Measurements from ENCODE around the gene FAM47C.
"Not testable (repeated sequence)": the region's sequence is repeated elsewhere in the genome, so short reads cannot be mapped to it uniquely, and the experiment has no call there.

The FAM47C gene

GRCh38 chrX:36986231-36986630 is 21.9 kb upstream of the FAM47C start:
- H3K9ac ChIP-seq (ENCODE audit: low read length) = no peak overlapping the region
- H3K79me2 ChIP-seq (ENCODE audit: low read length) = no peaks in the 10 kb centered on the region
- no peaks in the 10 kb centered on the region for H3K27me3 ChIP-seq (ENCODE audit: low read depth, low read length)
- no peak overlapping the region for H2AFZ ChIP-seq (ENCODE audit: low read depth, low read length)
- H3K27ac ChIP-seq (ENCODE audit: low read length) = no peak overlapping the region
- H3K36me3 ChIP-seq (replicated peaks; ENCODE audit: low read depth, low read length) = no peaks in the 10 kb centered on the region
- no peak overlapping the region for H3K4me3 ChIP-seq (ENCODE audit: low read length)
- TF ChIP-seq, protein P1, sequence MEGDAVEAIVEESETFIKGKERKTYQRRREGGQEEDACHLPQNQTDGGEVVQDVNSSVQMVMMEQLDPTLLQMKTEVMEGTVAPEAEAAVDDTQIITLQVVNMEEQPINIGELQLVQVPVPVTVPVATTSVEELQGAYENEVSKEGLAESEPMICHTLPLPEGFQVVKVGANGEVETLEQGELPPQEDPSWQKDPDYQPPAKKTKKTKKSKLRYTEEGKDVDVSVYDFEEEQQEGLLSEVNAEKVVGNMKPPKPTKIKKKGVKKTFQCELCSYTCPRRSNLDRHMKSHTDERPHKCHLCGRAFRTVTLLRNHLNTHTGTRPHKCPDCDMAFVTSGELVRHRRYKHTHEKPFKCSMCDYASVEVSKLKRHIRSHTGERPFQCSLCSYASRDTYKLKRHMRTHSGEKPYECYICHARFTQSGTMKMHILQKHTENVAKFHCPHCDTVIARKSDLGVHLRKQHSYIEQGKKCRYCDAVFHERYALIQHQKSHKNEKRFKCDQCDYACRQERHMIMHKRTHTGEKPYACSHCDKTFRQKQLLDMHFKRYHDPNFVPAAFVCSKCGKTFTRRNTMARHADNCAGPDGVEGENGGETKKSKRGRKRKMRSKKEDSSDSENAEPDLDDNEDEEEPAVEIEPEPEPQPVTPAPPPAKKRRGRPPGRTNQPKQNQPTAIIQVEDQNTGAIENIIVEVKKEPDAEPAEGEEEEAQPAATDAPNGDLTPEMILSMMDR (IDR thresholded peaks at IDR 0.05; ENCODE audit: low read depth, low read length) = no peak
- no peak for TF ChIP-seq EZH2phosphoT487 (IDR thresholded peaks at IDR 0.05; ENCODE audit: low read depth)
- H3K4me2 ChIP-seq (ENCODE audit: low read length) = no peak overlapping the region
- no peaks in the 10 kb centered on the region for H3K9me3 ChIP-seq (ENCODE audit: insufficient read depth, low read length)
- H3K4me1 ChIP-seq (ENCODE audit: low read length) = no peaks in the 10 kb centered on the region
- H4K20me1 ChIP-seq (ENCODE audit: insufficient read depth, low read length) = no peaks in the 10 kb centered on the region

GRCh38 chrX:36987212-36987611 is 21.0 kb upstream of the FAM47C start:
- not testable (repeated sequence) for H4K20me1 ChIP-seq (ENCODE audit: insufficient read depth, low read length); H3K4me3 ChIP-seq (ENCODE audit: low read length); H3K9me3 ChIP-seq (ENCODE audit: insufficient read depth, low read length); H3K27me3 ChIP-seq (ENCODE audit: low read depth, low read length); H3K4me2 ChIP-seq (ENCODE audit: low read length); H3K4me1 ChIP-seq (ENCODE audit: low read length); H2AFZ ChIP-seq (ENCODE audit: low read depth, low read length); H3K36me3 ChIP-seq (replicated peaks; ENCODE audit: low read depth, low read length); H3K27ac ChIP-seq (ENCODE audit: low read length); H3K79me2 ChIP-seq (ENCODE audit: low read length); H3K9ac ChIP-seq (ENCODE audit: low read length)

GRCh38 chrX:37000140-37000539 is 8.0 kb upstream of the FAM47C start:
- Histone ChIP-seq H3K4me3 (ENCODE audit: low read length) (no peak overlapping the region), H3K27ac (ENCODE audit: low read length) (no peak overlapping the region), H3K27me3 (ENCODE audit: low read depth, low read length) (no peaks in the 10 kb centered on the region), H3K36me3 (replicated peaks; ENCODE audit: low read depth, low read length) (no peaks in the 10 kb centered on the region), H3K4me1 (ENCODE audit: low read length) (no peaks in the 10 kb centered on the region), H3K9me3 (ENCODE audit: insufficient read depth, low read length) (no peaks in the 10 kb centered on the region), H3K9ac (ENCODE audit: low read length) (no peak overlapping the region), H2AFZ (ENCODE audit: low read depth, low read length) (no peak overlapping the region), H4K20me1 (ENCODE audit: insufficient read depth, low read length) (no peaks in the 10 kb centered on the region), H3K4me2 (ENCODE audit: low read length) (no peak overlapping the region), H3K79me2 (ENCODE audit: low read length) (no peaks in the 10 kb centered on the region)
- TF ChIP-seq, protein P1 (IDR thresholded peaks at IDR 0.05; ENCODE audit: low read depth, low read length) = no peak
- TF ChIP-seq EZH2phosphoT487 (IDR thresholded peaks at IDR 0.05; ENCODE audit: low read depth) = no peak

- no peaks in the 10 kb centered on the region for H4K20me1 ChIP-seq (ENCODE audit: insufficient read depth, low read length)
- no peak overlapping the region for H3K4me2 ChIP-seq (ENCODE audit: low read length)
- H3K4me1 ChIP-seq (ENCODE audit: low read length) = no peaks in the 10 kb centered on the region
- no peaks in the 10 kb centered on the region for H3K27me3 ChIP-seq (ENCODE audit: low read depth, low read length)
- H3K9me3 ChIP-seq (ENCODE audit: insufficient read depth, low read length) = no peaks in the 10 kb centered on the region
- TF ChIP-seq, protein P1 (IDR thresholded peaks at IDR 0.05; ENCODE audit: low read depth, low read length) = no peak
- TF ChIP-seq EZH2phosphoT487 (IDR thresholded peaks at IDR 0.05; ENCODE audit: low read depth) = no peak
- H3K9ac ChIP-seq (ENCODE audit: low read length) = no peak overlapping the region
- H3K36me3 ChIP-seq (replicated peaks; ENCODE audit: low read depth, low read length) = no peaks in the 10 kb centered on the region
- no peak overlapping the region for H3K4me3 ChIP-seq (ENCODE audit: low read length)
- no peak overlapping the region for H2AFZ ChIP-seq (ENCODE audit: low read depth, low read length)
- no peak overlapping the region for H3K27ac ChIP-seq (ENCODE audit: low read length)
- no peaks in the 10 kb centered on the region for H3K79me2 ChIP-seq (ENCODE audit: low read length)
Observed at GRCh38 chrX:37010496-37010895, 2.3 kb downstream of the FAM47C start.

DNA sequence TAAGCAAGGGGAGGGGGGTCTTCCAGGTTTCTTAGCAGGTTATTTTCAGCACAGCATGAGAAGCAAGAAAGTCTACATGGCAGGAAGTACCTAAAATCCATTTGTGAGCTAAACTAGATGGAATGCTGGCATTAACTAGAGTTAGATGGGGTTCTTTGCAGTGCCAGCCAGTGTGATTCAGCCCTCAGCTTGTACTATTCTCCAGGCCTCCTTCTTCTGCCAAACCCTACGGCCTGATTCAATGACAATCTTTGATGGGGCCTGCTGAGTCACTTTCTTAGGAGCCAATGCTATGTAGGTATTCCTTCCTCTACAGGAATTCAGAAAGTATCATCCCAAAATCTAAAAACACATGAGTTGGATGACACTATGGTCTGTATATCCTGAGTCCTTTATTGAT is 26.1 kb downstream of the FAM47C start:
- not testable (repeated sequence) for H3K9ac ChIP-seq (ENCODE audit: low read length); H3K27ac ChIP-seq (ENCODE audit: low read length); H3K79me2 ChIP-seq (ENCODE audit: low read length); H4K20me1 ChIP-seq (ENCODE audit: insufficient read depth, low read length); H3K27me3 ChIP-seq (ENCODE audit: low read depth, low read length); H3K36me3 ChIP-seq (replicated peaks; ENCODE audit: low read depth, low read length); H3K4me3 ChIP-seq (ENCODE audit: low read length); H3K9me3 ChIP-seq (ENCODE audit: insufficient read depth, low read length); H2AFZ ChIP-seq (ENCODE audit: low read depth, low read length); H3K4me2 ChIP-seq (ENCODE audit: low read length); H3K4me1 ChIP-seq (ENCODE audit: low read length)

DNA sequence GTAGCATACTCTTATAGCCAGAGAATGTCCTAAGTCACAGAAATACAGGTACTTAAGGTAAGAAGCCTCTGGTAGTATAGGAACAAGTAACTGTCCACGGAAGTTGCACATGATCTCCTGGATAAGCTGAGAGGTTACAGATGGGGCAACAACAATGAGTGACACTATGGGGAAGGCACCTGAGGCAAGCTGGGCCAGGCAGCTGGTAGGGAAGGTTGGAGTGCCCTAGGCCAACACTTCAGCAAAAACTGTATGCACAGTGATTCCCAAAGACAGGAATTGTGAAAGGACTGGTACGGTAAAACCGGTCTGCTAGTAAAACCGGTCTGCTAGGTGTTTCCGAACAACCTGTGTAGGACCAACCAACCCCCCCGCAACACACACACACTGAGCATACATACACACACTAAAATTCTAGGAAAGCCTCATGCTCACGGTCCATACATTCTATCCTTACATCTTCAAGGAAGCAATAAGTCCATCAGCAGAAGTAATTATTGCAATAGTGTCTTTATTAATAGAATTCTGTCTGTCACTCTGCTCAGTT is 28.6 kb downstream of the FAM47C start:
- H3K9ac ChIP-seq (ENCODE audit: low read length); H3K4me1 ChIP-seq (ENCODE audit: low read length): not testable (repeated sequence)

DNA sequence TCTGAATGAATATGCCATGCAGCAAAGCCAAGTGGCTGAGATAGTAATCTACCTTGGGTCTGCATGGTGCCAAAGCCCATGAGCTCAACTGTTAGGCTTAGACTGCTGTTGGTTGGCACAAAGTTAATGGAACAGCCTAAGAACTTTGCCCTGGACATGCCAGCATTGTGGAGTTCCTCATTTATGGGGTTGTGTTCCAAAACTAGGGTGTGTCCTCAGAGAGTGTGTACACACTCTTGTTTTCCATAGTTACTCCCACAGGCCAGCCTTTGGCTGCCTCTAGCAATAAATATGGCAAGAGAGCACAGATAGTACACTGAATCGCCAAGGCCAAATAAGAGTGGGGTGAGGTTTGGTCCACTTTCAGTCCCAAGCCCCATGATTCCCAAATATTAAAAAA is 30.6 kb downstream of the FAM47C start:
- H3K4me3 ChIP-seq (ENCODE audit: low read length); H2AFZ ChIP-seq (ENCODE audit: low read depth, low read length); H3K9ac ChIP-seq (ENCODE audit: low read length); H3K27me3 ChIP-seq (ENCODE audit: low read depth, low read length); H3K4me2 ChIP-seq (ENCODE audit: low read length); H4K20me1 ChIP-seq (ENCODE audit: insufficient read depth, low read length); H3K9me3 ChIP-seq (ENCODE audit: insufficient read depth, low read length); H3K27ac ChIP-seq (ENCODE audit: low read length); H3K79me2 ChIP-seq (ENCODE audit: low read length); H3K36me3 ChIP-seq (replicated peaks; ENCODE audit: low read depth, low read length); H3K4me1 ChIP-seq (ENCODE audit: low read length): not testable (repeated sequence)

More for the DNA sequence above, 28.6 kb downstream of the FAM47C start:
- H3K4me2 ChIP-seq (ENCODE audit: low read length); H3K9me3 ChIP-seq (ENCODE audit: insufficient read depth, low read length); H3K27me3 ChIP-seq (ENCODE audit: low read depth, low read length); H3K4me3 ChIP-seq (ENCODE audit: low read length); H3K27ac ChIP-seq (ENCODE audit: low read length); H4K20me1 ChIP-seq (ENCODE audit: insufficient read depth, low read length); H3K36me3 ChIP-seq (replicated peaks; ENCODE audit: low read depth, low read length); H2AFZ ChIP-seq (ENCODE audit: low read depth, low read length); H3K79me2 ChIP-seq (ENCODE audit: low read length): not testable (repeated sequence)

Data from OCI-LY3 (cell line).